T-helper 2 cell (primary cell): ENCODE measurements around the gene OBSL1.

ENCODE experiments used
- DNase-seq, 5 experiments: peaks; one replicate each; pipeline versions ENCODE4 v3.0.0 to v3.0.0-alpha.2; 2012 to 2022

OBSL1 gene

DNA sequence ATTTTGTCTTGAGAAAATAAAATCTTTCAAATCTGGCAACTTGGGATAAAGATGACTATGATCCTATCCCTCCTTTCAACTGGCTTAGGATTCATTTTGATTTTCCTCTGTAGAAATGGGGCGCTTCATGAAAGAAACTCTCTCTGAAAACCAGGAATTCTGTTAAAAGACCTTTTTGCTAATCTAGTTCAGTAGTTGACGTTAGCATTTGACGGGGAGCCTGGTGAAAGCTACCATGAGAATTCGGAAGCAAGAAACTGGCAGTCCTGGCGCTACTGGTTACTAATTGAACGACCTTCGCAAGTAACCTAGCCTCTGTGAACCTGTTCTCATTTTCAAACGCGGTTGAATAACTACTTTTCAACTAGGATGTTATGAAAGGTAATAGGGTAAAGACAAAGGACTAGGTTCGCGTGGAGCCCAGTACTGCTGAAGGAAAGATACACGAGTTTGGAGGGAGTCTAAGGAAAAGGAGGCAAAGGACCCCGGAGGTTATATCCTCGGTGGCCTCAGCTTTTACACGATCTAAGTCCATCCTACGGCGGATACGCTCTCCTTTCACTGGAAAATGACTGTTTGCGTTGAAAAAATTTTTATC lies 25.7 kb upstream of the OBSL1 start:
- no peak for DNase-seq

DNA sequence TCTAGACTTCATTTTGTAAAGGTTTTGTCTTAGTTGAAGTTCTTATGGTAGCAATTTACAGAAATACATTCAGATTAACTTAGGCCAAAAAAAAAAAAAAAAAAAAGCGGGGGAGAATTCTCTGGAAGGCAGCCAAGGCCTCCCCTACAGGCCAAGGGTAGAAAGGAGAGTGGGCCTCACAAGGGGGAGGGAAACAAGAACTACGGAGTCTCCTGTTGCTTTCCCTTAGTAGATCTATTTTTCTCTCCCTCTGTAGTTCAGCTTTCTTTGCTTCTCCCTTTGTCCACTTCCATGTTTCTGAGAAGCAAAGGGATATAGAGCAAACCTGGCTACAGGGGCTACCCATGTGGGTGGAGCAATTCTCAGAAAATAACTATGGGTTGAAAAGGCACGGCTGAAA lies 23.9 kb upstream of the OBSL1 start:
- DNase-seq, result no peak

DNA sequence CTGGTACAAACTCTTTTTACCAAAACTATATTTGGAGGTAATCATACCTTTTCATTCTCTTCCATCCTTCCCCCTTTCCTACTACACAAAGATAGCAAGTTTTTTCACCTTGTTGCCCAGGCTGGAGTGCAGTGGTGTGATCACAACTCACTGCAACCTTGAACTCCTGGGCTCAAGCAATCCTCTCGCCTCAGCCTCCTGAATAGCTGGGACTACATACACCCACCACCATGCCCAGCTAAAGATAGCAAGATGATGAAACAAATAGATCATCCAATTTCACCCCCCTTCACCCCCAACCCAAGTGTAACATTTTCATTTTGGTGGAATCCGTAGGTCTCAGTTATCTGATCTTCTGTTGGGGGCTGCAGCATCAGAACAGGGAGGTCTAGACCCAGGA lies 21.8 kb upstream of the OBSL1 start:
- DNase-seq, result no peak

DNA sequence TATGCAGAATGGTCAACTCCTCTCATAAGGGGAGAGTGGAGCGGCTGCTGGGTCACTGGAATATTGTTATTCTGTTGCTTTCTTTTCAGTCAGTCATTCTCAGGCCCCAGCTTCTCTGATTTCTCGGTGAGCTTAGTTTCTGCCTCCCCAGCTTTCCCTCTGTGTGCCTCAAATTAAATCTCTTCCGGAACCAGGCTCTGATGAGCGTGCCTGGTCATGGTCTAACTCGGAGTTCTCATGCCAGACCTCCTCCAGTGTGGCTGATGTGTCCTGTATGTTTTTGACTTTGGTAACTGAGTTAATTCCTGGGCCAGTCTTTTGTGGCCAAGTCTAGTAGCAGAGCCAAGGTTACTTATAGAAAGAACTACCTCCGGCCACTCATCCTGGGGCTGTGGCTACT lies 21.4 kb upstream of the OBSL1 start:
- no peak for DNase-seq

DNA sequence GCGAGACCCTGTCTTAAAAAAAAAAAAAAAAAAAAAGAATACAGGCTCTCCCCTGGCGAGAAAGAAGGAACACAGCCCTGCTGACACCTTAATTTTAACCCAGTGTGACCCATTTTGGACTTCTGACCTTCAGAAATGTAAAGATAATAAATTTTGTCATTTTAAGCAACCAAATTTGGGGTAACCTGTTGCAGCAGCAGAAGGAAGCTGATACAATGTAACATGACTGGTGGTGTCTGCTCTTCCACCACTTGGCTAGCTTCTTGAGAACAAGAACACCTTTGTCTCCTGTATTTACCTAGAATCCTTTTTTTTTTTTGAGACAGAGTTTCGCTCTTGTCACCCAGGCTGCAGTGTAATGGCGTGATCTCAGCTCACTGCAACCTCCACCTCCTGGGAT lies 19.8 kb upstream of the OBSL1 start:
- DNase-seq, result no peak

DNA sequence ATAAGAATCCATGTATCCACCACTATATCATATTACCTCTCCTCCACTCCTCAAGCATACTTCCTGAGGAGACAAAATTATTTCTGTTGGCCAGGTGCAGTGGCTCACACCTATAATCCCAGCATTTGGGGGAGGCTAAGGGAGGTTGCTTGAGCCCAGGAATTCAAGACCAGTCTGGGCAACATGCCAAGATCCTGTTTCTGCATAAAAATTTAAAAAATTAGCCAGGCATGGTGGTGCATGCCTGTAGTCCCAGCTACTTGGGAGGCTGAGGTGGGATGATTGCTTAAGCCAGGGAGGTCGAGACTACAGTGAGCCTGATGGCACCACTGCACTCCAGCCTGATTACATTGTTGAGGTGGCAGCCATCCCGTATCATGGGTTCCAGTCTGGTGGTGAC lies 10.0 kb upstream of the OBSL1 start:
- DNase-seq, result no peak

DNA sequence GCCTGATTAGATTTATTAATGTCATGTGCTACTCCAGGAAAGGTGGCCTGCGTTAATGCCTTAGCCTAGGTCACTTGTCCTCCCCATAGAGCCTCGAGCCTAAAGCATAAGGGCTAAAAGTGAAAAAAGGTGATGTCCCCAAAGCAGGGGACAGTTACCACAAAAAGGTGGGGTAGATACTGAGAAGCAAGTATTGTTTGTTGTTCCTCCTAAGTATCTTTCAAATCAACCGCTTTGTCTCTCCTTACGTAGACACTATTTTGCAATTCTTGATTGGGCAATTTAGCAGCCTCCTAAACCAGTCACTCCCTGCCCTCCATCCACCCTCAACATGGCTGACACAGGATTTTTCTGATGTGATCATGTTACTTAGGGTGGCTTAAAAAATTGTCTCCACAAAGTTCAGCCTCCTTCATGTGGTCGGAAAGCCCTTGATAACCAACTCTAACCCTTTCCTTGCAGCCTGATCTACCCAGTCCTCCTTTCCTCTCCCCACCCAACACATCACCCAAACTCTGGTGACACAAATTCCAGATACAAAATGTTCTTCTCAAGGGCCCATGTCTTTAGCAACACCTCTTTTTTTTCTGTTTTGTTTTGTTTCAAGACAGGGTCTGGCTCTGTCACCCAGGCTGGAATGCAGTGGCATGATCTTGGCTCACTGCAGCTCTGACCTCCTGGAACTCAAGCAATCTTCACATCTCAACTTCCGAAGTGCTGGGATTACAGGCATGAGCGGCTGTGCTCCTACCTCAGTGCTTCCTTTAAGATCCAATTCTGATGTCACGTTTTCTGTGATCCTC lies 7.7 kb upstream of the OBSL1 start:
- DNase-seq, result no peak

DNA sequence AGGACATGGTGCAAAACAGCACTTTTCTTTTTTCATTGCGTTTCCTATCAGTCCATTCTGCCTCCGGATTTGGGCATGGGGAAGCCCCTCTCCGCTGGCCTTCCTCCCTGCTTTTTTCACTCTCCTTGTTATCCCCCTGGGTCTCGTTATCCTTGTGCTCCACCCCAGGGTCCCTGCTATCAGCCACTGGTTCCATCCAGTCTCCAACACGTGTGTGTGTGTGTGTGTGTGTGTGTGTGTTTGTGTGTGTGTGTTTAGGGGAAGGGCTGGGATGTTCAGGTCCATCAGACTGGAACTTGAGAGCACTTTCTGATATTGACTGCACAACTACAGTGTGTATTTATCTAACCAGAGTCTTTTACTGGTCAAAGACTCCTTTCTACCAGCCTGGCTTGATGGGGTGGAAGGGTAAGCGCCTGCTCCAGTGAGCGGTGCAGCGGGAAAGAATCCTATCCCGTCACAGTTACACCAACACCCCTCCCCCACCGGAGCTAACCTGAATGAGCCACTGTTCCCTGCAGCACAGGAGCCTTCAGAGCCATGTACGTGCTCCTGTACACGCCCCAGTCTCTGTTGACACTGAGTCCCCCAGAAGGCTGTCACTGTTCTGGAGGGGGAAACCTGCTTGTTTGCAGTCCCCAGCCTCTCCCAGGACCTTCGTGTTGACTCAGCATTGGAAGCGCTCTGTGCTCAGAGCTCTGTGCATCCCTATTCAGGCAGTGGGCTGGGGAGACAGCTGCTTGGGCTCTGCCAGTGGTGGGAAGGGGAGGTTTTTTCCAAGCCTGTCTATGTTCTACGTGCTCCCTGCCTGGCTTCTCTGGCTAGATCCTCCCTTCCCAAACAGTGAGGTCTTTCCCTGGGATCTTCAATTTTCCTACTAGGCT lies 5.4 kb upstream of the OBSL1 start:
- no peak for DNase-seq

DNA sequence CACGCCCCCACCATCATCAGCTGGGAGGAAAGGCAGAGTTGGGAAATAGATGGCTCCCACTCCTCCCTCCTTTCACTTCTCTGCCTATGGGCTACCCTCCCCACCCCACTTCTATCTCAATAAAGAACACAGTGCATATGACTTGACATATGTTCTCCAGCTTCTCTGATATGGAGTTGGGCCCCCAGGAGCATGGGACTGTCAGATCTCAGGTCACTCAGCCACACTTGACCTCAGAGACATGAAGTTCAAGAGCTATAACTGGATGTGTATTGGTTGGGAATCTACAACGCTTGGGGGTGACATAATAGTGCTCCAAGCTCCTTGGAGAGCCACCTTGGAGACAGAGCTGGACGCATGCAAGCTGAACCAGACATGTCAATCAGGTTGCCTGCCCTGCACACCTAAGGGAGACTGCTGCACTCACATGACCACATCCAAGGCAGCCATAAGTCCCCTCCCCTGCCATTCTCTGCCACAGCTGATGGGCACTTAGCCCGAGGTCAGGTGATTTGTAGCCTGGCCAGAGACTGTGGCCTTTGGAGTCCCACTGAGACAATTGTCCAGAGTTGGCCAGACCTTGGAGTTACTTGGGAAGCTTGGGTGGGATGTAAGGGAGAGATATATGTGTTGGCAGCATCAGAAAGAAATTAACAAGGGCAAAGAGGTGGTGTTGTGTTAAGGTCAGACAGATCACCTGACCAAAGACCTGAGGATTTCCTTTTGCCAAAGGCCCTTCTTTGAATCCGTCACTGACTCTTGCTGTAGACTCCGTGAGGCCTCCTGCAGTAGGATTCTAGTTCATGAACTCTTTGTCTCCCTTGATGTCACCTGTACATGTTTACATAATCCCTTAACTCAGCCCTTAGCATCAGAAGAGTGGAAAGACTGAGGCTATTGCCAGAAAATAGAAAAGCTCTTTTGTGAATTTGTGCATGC lies 4.5 kb upstream of the OBSL1 start:
- no peak for DNase-seq

DNA sequence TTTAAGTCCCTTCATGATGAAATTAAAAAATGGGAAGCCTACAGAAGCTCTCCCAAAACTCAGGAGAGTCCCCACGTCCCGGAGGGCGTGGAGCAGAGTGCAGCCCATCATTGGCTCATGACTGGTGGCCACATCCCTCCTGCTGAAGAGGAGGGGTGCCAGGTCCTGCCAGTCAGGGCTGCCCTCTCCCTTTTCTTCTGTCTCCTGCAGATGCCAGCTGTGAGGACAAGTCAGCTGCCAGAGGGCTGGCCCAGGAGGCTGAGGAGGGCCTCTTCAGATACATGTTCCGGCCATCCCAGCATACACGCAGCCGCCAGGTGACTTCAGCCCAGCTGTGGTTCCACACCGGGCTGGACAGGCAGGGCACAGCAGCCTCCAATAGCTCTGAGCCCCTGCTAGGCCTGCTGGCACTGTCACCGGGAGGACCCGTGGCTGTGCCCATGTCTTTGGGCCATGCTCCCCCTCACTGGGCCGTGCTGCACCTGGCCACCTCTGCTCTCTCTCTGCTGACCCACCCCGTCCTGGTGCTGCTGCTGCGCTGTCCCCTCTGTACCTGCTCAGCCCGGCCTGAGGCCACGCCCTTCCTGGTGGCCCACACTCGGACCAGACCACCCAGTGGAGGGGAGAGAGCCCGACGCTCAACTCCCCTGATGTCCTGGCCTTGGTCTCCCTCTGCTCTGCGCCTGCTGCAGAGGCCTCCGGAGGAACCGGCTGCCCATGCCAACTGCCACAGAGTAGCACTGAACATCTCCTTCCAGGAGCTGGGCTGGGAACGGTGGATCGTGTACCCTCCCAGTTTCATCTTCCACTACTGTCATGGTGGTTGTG lies 3.4 kb upstream of the OBSL1 start:
- DNase-seq, result no peak

DNA sequence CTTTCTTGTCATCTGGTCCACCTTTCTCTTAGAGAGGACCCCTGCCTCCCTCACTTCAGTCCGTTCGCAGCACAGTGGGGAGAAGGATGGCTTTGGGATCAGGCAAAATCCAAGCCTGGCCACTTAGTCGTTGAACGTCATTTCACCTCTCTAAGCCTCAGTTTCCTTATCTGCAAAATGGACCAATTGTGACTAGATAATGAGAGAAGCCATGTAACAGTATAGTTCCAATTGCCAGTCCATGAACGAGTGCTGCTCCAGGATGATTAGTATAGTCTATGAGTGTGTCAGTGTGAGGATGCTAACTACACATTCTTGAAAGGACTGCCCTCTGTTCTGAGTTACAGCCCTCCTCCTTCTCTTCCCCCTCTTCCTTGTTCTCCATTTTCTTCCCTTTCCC lies 1.8 kb upstream of the OBSL1 start:
- DNase-seq, result no peak

DNA sequence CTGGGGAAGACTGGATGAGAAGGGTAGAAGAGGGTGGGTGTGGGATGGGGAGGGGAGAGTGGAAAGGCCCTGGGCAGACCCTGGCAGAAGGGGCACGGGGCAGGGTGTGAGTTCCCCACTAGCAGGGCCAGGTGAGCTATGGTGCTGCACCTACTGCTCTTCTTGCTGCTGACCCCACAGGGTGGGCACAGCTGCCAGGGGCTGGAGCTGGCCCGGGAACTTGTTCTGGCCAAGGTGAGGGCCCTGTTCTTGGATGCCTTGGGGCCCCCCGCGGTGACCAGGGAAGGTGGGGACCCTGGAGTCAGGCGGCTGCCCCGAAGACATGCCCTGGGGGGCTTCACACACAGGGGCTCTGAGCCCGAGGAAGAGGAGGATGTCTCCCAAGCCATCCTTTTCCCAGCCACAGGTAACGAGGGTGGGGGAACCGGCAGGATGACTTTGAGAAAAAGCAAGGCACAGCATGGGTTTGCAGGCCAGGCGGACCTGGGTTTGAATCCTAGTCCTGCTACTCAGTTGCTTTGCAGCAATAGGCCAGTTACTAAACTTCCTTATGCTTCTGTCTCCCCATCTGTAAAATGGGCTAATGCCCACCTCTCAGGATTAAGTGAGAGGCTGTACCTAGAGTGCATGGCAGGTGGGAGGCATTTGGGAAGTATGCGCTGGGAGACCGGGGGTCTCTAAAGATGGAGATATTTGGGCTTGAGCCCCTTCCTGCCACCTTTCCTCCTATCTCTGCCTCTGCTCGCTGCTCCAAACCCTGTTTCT lies 1.1 kb upstream of the OBSL1 start, which contains the start of gene INHA:
Gene INHA, plus strand, starts transcription at position 74 of the 765 bp plus-strand sequence. Its CDS starts 65 bp downstream, at position 139.
- no peak for DNase-seq

DNA sequence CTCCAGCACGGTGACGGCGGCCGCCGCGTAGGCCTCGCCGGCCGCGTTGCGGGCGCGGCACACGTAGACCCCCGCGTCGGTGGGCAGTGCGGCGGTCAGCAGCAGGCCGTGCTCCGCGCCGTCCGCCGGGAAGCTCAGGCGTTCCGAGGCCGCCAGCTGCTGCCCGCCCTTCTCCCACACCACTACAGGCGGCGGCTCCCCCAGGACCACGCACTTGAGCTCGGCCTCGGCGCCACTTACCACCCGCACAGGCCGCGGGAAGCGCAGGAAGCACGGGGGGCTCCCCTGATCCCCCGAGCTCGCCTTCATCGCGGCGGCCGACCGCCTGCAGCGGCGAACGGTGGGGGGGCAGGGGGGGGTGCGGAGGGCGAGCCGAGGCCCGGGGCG lies 422 bp downstream of the OBSL1 start:
- DNase-seq, result no peak

DNA sequence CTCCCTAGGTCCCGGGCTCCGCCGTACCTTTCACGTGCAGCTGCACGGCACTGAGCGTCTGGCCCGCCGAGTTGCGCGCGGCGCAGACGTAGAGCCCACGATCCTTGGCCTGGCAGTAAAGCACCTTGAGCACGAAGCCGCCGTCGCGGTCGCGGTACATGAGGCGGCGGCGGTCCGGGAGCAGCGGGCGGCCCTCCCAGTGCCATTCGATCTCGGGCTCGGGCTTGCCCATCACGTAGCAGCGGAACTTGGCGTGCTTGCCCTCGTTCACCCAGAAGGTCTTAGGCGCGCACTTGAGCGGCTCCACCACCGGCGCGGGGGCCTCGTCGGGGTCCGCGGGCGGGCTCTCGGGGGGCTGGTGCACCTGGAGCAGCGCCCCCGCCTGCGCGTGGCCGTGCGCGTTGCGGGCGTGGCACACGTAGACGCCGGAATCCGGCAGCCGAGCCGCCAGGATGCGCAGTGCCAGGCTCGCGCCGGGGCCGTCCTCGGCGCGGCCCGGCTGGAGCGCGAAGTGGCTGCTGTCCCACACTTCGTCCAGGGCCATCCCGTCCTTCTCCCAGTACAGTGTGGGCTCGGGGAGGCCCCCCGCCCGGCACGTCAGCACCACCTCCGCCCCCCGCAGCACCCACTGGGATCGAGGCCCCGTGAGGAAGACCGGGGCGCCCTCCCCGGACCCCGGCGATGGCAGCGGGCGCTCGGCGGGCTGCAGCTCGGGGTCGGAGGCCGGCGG lies 980 bp downstream of the OBSL1 start:
- DNase-seq, result no peak

DNA sequence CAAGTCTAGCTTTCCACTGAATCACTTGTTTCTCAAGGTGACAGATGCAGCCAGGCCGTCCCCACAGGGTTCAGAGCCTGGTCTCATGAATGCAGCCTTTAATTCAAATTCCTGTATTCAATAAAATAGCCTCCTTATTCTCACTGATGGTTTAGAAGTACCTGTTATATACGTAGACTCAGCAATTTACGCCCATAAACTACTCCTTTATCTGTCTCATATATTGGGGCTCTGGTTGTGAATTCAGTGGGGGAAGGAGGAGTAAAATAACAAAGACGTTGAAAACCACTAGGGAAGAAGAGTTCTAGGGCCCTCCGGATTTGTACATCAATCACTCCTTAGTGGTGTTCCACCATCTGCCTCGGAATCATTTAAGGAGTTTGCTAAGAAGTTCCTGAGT lies 1.7 kb downstream of the OBSL1 start:
- DNase-seq, result no peak

DNA sequence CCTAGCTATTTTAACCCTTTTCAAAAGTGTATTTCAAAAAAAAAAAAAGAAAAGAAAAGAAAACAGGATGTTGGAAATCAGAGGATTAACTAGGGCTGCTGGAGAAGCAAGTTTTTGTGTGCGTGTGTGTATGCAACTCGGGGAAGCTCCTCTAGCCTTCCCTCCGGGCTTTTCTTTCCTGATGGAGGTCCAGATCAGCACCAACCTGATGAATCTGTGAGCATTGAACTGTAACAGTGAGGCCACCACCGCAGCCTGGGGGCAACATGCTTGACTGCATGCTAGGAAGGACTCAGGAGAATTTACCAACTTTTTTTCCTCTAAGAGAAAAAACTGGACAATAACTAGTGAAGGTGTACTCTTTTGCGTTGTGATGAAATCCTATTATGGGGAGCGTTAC lies 2.3 kb downstream of the OBSL1 start:
- no peak for DNase-seq

DNA sequence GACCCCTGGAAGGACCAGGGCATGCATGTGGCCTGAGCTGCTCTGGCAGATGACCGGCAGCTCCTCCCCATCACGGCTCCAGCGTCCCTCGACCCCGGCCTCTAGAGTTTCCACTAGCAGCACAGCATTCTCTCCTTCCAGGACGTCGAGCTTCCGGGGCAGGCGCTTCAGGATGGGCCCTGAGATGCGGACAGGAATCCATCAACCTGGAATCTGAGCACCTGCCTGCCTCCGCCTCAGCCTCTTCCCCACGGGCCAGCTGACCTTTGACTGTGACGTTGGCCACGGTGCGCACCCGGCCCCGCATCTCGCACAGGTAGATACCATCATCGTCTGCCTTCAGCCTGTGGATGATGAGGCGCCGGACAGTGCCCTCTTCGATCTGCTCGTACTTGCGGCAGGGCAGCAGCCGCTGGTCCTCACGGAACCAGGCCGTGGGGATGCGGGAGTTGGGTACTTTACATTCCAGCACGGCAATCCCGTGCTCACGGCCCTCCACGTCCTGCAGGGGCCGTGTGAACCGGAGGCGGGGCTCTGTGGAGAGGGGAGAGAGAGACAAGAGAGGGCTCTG lies 3.5 kb downstream of the OBSL1 start:
- DNase-seq, result no peak

DNA sequence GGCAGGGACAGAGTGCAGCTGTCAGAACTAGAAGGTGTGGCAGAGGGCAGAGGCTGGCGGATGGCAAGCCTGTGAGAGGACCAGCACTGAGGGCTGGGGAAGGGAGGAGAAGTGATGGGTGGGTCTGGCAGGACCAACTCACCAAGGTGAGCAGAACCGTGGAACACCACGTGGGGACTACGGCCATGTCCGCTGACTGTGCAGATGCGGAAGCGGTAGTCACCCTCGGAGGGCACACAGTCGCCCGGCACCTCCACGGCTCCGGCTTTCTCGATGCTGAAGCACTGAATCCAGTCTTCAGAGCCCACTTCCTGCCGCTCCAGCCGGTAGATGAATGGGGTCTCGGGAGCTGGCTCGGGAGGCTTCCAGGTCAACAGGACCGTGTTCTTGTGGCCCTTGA lies 4.2 kb downstream of the OBSL1 start:
- no peak for DNase-seq

DNA sequence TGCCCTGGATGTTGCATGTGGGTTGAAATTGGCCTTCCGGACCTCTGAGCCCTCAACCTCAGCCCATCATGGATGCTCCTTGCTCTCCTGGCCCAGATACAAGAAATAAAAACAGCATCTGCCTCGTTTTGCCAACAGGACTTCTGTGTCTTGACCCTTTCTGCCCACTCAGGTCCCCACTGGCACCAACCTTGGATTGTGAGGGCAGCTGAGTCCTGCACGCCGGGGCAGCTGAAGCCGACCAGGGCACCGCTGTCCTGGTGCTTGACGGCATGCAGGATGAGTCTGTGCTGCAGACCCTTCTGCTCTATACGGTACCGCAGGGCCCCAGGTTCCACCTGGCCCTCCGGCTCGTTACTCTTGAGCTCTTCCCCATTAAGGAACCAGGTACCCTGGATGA lies 4.7 kb downstream of the OBSL1 start:
- no peak for DNase-seq
